ENCODE results near the gene PAK4.

The PAK4 gene

DNA sequence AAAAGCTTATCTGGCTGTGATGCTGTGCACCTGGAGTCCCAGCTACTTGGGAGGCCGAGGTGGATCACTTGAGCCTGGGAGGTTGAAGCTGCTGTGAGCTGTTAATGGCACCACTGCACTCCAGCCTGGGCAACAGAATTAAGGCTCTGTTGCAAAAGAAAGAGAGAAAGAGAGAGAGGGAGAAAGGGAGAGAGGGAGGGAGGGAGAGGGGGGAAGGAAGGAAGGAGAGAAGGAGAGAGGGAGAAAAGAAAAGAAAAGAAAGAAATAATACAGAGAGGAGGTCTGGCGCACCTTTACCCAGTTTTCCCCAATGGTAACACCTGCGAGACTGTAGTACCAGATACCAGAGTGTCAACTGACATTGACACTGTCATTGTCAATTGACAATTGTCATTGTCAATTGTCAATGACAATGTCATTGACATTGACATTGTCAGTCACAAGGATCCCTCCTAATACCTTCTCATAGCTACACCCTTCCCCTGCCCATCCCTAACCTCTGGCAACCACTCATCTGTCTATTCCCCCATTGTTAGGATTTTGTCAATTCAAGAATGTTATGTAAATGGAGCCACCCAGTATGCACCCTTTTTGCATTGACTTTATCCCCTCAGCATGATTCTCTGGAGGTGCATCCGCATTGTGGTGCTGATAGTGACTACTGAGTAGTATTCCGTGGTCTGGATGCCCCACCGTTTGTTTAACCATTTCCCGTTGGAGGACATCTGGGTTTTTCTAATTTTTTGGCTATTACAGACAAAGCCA lies 21.3 kb downstream of the PAK4 start:
- DNase-seq (ENCODE audit: low read depth): no peak

DNA sequence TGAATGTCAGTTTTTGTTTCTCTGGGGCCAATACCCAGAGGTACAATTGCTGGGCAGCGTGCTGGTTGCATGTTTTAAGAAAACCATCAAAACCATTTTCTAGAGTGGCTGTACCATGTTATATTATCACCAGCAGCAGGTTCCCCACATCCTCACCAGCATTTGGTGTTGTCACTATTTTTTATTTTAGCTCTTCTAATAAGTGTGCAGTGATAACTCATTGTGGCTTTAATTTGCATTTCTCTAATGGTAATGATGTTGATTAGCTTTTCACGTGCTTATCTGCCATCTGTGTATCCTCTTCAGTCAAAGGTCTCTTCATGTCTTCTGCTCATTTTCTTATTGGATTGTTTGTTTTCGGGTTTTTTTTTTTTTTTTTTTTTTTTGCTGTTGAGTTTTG lies 21.9 kb downstream of the PAK4 start:
- DNase-seq (ENCODE audit: low read depth): no peak

DNA sequence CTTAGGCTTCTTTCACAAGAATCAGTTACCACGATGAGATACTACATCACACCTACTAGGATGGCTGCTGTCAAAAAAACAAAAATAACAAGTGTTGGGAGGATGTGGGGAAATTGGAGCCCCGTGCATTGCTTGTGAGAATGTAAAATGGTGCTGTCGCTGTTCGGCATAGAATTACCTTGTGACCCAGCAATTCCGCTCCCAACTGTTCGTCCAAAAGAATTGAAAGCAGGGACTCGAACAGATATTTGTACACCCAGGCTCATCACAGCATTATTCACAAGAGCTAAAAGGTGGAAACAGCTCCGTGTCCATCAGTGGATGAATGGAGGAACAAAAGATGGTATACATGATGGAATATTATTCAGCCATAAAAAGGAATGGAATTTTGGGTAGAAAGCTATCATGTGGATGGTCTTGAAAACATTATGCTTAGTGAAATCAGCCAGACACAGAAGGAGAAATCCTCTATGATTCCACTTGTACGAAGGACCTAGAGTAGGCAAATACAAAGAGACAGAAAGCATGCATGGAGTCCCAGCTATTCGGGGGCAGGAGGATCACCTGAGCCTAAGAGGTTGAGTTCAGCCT lies 23.4 kb downstream of the PAK4 start:
- no peak for DNase-seq (ENCODE audit: low read depth)

DNA sequence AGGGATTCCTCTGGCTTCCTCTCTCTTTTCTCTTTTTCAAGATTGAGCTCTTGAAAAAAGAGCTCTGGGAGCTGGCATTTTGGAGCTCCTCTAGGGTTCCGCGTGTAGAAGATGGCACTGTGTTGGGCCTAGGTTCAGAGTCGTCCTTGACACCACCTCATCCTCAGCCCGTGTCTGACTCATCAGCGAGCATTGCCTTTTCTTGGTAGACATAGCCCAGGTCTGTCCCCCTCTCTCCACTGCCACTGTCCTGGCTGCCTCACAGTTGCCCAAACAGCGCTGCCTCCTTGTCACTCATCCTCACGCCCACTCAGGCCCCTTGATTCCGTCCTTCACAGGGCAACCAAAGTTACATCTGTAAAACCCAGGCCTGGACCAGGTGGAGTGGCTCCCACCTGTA lies 24.6 kb downstream of the PAK4 start:
- no peak for DNase-seq (ENCODE audit: low read depth)

DNA sequence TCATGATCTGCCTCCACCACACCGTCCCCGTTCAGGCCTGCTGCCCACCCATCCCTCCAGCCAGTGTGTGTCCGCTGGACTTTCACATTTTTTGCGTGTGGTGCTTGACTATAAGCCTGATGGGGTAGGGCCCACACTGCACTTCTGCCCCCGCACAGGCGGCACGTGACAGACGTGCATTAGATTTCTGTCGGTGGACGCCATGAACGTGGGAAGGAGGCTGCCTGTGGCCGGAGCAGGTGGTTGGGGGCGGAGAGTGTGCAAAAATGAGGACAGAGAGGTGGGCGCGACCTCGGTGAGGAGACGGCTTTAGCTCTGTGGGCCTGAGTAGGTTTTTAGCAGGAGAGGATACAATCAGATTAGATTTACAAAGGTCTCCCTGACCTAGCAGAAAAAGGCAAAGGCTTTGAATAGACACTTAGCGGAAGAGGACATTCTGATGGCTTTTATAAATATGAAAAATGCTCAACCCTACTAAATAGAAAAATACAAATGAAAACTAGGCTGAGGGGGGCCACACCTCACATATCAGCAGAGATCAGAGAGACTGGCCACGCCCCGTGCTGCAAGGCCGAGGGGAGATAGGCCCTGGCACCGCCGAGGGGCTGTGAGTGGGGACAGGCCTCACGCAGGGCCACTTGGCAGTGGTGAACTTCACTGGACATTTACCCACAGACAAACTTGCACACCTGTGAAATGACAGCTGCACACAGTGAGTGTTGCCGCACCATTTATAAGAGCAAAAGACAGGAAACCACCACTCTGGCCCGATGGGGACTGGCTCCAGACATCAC lies 25.4 kb downstream of the PAK4 start:
- DNase-seq (ENCODE audit: low read depth): no peak

DNA sequence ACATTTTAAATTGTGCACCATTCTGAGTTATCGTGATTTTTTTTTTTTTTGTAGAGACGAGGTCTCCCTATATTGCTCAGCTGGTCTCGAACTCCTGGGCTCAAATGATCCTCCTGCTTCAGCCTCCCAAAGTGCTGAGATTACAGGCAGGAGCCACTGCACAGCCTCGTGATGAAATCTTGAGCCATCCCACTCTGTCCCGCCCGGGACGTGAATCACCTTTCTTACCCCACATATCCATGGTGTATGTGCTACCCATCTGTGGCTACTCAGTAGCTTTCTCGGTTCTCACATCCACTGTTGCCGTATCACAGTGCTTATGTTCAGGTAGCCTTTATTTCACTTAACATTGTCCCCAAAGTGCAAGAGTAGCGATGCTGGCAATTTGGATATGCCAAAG lies 26.5 kb downstream of the PAK4 start:
- no peak for DNase-seq (ENCODE audit: low read depth)

DNA sequence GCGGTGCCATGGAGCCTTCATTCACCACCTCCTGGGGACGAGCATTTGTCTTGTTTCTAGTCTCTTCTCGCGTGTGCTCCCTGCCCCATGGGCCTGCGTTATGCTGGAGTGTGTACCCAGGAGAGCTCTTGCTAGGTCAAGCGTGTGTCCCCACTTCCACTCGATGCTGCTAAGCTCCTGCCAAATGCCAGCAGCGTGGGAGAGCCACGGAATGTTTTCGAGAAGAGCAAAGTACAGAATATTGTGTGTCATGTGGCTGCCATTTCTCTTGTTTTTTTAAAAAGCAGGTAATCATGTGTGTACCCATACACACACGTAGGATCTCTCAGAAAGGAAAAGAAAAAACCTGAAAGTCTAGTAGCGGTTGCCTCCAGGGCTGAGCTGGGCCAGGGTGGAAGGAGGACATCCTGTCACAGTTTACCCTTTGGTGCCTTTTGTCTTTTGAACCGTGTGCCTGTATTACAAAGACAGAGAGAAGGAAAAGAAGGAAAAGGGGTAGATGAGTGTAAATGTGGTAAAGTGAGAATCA lies 28.6 kb downstream of the PAK4 start:
- DNase-seq (ENCODE audit: low read depth): no peak

DNA sequence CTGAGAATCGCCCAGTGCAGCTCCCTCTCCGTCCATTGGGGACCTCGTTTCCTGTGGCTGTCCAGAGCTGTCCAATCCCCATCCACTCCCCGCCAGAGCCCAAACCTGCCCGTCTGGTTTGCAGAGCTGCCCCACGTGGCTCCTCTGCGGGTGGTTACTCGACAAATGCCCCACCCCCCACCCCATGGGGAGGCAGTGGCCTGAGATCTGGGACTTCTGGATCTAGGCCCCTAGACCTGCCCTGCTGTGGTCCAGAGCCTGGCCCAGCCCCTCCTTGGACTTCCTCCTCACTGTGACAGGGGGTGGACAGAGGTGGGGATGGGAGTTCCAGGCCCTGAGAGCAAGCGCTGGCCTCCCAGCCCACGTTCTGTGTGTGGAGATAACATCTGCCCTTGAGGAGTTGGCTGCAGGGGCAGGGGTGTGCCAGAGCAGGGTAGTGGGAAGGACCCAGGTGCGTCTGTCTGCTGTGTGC lies 29.1 kb downstream of the PAK4 start:
- DNase-seq (ENCODE audit: low read depth): no peak

DNA sequence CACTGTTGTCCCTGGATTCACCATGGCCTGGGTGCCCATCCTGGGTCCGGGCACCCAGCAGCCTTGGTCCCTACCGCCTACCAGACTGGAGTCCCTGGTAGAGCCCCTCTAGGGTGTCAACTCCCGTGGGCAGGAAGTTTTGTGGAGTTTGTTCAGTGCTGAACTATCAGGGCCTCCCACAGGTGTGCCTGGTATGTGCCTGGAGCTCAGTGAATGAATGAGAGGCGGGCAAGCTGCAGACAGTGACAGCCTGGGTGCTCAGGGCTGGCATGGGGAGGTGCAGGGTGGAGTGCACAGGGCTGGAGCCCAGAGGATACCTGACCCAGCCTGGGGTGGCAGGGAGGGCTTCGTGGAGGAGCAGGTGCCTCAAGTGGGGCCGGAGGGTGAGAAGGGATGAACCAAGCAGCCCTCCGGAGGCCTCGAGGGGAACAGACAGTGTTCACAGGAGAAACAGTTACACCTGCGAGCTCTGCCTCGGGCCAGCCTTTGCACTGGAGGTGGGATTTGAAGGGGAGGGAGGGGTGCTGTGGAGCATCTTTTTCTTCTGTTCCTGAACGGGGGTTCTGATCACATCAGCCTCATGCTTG lies 29.6 kb downstream of the PAK4 start:
- DNase-seq (ENCODE audit: low read depth): no peak

DNA sequence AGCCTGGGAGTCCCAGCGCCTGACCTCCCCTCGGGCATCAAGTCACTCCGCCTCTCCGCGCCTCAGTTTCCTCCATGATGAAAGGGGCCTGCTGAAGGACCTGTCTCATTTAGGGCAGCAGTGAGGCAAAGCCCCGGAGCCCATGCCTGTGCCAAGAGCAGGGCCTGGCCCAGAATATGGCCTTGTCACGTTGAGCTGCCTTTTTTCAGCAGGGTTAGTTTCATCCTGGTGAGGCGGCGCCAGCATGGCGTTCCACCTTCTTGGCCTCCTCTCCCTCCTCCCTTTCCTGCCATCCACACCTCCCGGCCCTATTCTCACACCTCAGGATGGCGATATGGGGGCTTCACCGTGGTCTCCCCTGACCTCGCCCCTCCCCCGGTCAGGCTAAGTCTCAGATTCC lies 30.2 kb downstream of the PAK4 start:
- no peak for DNase-seq (ENCODE audit: low read depth)

DNA sequence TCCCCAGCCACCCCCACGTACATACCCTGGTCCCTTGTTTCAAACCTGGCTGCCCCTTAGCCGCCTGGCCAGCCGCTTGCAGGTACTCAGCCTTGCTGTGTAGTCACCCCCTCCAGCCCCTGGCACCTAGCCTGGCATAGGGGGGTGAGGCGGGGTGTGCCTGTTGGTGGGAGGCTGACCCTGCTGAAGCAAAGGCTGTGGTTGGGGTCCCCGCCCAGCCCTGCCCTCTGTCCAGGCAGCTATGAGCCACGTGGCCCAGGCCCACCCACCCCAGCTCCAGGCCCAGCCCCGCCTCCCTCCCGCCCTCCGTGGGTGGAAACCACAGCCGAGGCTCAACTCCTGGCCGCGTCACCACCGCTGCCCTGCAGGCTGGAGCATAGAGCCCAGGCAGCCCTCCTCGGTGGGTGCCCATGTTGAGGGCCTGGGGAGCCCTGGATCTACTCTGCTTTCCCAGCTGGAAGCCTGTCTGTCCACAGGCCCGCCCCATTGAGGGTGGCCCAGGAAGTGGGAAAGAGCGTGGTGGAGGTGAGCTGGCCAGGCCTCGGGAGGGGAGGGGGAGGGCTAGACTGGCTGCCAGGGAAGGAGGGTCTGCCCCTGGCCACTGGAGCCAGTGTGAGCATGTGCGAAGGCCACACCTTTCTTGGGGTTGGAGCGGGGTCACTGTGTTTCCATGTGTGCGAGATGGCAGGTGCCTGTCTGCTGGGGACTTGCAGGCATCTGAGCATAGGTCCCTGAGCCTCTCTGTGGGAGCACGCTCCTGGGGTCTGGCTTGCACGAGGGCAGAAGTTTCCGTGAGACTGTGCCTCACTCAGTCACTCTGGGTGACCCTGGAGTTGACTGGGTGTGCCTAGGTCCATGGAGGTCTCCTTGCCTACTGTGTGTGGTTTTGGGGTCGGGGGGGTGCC lies 31.0 kb downstream of the PAK4 start:
- DNase-seq (ENCODE audit: low read depth): peak; percentile 18

DNA sequence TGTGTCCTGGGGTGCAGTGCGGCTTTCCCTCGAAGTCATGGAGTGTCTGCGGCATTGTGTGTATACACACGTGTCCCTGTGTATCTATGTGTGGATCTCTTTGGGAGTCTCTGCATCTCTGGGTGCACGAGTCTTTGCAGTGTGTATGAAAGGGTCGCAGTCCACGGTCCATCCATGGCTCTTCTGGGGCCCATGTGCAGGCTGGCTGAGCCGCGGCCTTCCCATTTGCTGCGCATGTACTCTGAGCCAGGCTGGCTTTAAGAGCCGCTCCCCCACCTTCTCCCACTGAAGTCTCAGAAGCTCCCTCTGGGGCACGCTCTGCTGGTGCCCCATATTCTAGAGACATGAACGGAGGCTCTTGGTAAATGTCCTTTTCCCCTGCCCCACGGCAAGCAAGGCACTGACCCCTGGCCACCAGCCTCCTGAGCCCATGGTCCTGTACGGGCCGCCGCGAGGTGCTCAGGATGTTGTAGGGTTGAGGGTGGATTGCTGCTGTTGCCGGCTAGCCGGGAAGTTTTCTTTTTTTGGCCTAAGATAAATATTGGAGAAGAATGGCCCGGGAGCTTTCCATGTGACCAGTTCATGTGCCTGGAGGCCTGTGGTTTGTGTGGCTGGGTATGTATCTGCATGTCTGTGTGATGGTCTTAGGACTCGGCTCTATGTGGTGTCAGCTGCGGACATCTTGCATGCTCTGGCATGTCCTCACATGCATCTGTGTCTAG lies 31.9 kb downstream of the PAK4 start:
- DNase-seq (ENCODE audit: low read depth): no peak

DNA sequence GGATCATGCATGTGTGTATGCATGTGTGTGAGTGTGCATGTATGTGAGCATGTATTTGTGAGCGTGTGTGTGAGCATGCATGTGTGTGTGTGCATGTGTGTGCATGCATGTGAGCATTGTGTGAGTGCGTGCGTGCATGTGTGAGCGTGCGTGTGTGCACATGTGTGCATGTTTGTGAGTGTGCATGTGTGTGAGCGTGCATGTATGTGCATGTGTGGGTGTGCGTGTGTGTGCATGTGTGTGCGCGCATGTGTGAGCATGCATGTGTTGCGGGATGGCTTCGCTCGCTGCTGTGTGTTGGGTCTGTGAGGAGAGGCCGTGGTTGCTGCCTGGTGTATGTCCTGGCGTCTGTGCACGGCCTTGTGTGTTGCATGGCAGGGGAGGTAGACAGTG lies 32.4 kb downstream of the PAK4 start:
- no peak for DNase-seq (ENCODE audit: low read depth)

DNA sequence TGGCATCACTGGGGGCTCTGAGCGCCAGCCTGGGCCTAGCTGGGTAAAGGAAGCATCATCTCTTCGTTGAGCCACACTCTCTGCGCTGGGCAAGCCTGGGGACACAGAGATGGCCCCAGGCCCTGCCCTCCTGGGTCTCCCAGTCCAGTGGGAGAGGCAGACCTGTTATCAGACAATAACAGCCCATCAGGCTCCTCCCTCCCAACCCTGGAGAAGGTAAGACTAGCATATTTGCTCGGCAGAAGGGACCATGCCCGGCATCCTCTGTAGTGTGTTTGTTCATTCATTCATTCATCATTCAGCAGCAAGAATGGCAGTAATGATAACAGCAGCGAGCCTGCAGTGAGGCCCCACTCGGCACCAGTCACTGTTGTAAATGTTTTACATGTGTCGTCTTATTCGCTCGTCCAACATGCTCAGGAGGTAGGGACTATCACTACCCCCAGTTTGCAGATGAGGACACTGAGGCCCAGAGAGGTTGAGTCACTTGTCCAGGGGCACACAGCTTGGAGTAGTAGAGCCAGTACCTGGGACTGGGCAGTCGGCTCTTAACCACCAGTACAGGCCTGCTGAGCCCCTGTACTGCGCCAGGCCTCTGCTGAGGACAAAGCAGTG lies 33.2 kb downstream of the PAK4 start:
- DNase-seq (ENCODE audit: low read depth): no peak

DNA sequence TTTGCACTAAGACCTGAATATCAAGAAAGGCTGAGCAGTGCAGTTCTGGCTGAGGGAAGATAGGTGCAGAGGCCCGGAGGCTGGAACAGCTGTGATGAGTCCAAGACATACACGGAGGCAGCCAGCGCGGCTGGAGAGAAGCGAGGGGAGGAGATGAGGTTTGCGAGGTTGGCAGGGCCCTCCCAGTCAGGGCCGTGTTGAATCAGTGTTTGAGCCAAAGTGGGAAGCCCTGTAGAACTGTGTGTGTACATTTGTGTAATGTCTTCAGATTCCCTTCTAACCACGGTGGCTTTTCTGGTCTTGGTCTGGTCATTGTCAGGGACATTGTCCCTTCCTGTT lies 34.9 kb downstream of the PAK4 start:
- DNase-seq (ENCODE audit: low read depth): no peak

DNA sequence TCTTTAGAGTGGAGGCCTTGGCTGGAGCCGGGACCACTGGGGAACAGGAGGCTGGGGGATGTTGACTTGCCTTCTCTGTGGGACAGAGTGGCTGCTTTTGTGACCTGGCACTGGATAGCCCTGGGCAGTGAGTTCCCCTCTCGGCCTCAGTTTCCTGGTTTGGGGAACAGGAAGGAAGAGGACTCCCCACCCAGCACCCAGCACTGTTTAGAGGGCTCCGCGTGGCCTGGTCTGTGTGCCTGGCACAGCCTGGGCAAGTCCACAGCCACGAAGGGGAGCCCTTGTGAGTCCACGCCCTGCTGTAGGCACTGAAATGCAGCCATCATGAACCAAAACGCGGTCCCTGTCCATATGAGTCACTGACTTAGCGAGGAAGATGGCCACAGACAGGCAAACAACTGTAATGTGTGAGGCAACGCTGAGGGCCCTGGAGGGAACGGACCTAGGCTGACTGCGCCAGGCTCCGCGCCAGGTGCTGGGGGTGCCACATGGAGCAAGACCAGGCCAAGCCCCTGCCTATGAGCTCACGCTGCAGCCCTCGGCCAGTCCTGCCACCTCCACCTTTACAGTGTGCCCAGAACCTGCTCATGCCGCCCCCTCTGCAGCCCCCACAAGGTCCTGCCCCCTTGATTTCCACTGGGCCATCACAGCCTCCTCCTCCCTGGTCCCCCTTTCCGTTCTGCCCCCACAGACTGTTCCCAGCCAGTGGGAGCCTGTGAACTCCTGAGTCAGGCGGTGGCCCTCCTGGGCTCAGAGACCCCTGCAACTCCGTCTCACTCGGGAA lies 35.5 kb downstream of the PAK4 start:
- DNase-seq (ENCODE audit: low read depth): no peak

DNA sequence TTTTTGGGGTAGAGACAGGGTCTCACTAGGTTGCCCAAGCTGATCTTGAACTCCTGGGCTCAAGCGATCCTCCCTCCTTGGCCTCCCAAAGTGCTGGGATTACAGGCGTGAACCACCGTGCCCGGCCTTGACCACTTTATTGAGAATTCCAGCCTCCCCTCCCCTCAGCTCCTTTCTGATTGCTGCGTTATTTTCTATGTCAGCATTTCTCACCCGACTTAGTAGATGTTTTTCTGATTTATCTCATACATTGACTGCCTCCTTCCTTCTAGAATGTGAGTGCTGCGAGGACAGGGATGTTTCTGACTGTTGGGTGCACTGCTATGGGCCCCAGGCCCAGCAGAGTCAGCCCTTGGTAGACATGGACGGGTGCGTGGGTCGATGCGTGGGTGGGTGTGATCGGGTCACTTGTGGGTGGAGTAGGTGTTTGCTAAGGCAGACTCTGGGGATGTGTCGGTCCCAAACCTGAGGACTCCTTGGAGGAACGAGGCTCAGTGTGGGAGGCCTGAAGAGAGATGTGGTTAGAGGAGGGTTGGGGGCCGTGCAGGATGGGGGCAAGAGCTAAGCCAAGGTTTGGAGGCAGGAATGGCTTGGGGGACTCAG lies 37.0 kb downstream of the PAK4 start:
- DNase-seq (ENCODE audit: low read depth): no peak

DNA sequence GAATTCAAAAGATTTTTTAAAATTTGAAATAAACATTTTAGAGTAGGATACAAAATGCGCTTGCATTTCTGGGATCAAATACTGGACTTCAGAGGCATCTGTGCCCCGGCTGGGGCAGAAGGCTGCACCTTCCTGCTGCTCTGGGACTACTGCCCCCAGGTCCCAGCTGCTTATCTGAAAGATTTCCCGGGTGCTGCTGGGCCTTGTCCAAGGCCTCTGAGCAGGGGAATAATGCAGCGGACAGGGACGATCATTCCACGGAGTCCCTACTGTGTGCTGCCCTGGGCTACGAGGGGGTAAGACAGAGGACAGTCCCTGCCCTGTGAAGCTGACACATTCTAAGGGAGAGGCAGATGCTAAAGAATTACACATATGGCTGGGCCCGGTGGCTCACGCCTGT lies 38.0 kb downstream of the PAK4 start:
- DNase-seq (ENCODE audit: low read depth): no peak

DNA sequence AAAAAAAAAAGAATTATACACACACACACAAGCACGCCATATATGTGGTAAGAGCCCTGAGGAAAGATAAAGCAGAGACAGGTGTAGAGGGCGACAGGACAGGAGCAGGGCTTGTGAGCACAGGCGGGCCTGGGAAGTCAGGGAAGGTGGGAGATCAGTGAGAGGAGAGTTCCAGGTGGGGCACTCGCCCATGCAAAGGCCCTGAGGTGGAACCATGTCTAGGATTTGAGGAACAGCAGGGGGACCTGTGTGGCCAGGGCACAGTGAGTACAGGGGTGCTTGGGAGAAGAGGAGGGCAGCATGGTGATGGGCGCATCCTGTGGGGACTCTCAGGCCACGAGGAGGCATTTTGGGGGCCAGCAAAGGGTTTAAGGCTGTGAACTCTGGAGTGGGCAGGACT lies 38.7 kb downstream of the PAK4 start:
- DNase-seq (ENCODE audit: low read depth): no peak

Measured in ELR (cell line).